ENCODE data around the gene PLEKHS1.
"Not testable (repeated sequence)": the region's sequence is repeated elsewhere in the genome, so short reads cannot be mapped to it uniquely, and the experiment has no call there.

The PLEKHS1 gene

DNA sequence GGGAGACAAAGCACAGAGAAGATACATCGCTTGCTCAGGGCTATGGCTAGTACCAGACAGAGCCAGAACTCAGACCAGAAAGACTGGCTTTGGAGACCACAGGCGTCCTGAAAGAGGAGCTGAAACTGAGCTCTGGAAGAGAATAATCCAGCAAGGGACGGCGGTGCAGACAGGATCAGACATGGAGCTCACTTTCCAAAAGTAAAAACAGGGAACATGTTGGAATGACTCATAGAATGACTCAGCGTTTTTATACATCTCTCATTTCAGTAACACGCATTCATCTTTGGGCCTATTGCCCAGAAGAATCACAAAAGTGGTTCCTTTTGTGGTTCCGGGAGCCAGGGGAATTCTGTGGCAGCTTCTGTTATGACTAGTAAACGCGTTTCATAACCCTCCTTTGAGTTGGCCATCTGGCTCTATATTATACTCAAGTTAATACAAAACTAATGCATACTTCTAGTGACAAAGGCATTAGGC lies 37.2 kb downstream of the PLEKHS1 start:
- DNase-seq (ENCODE audit: extremely low read depth in 1 of 2, low read depth in 1 of 2), result no peak

DNA sequence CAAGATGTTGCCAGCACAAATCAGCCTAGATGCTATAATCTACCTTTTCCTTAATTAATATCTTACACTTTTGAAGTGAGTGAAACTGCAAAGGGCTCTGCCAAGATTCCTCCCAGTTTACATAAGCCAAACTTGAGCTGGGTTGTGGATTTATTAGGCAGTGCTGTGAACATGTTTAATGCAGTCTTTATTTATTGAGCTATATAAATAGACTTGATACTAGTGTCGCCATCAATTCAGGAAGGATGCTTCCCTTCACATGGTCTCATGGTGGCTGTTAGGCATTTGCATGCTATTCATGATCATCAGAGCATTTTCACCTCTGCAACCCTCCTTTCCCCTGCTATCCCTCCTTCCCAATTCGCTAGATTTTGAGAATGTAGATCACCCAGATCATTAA lies 40.2 kb downstream of the PLEKHS1 start:
- DNase-seq (ENCODE audit: extremely low read depth in 1 of 2, low read depth in 1 of 2), result no peak

DNA sequence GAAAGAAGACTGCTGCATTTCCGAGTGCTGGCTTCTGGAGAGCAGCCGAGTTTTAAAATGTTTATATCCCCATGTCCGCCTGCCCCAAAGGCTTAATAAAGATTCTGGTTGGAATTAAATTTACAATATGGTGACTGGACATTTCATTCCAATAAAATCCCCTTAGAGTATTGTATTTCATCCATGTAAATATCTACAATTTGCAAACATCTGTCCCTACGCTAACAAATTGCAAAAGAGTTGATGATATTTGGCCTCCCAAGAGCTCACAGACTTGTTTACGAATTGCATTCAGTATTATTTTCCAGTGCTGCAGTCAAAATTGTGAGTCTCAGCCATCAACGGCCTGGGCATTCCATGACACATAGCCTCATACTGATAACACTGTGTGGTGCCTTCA lies 50.1 kb downstream of the PLEKHS1 start:
- no peak for DNase-seq (ENCODE audit: extremely low read depth in 1 of 2, low read depth in 1 of 2)

DNA sequence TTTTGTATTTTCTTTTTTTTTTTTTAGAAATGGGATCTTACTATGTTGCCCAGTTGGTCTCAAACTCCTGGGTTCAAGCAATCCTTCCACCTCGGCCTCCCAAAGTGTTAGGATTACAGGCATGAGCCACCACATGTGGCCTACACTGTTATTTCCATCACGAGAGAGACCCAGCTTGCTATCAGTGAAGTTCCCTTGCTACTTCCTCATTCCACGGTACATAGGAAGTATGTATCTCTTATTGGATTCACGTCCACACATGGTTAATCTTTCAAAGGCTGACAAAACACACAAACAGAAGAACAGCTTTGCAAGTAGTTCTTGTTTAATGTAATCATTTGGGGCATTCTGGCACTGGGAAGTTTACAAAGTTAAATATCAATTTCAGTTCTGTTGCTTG lies 51.5 kb downstream of the PLEKHS1 start:
- no peak for DNase-seq (ENCODE audit: extremely low read depth in 1 of 2, low read depth in 1 of 2)

DNA sequence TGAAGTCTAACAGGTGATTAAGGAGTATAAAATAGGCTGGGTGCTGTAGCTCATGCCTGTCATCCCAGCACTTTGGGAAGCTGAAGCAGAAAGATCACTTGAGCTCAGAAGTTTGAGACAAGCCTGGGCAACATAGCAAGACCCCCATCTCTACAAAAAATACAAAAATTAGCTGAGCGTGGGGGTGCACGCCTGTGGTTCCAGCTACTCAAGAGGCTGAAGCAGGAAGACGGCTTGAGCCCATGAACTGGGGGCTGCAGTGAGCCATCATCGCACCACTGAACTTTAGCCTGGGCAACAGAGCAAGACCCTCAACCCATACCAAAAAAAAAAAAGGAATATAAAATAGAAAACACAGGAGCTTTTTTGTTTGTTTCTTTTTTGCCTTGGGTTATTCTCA lies 55.0 kb downstream of the PLEKHS1 start:
- no peak for DNase-seq (ENCODE audit: extremely low read depth in 1 of 2, low read depth in 1 of 2)

DNA sequence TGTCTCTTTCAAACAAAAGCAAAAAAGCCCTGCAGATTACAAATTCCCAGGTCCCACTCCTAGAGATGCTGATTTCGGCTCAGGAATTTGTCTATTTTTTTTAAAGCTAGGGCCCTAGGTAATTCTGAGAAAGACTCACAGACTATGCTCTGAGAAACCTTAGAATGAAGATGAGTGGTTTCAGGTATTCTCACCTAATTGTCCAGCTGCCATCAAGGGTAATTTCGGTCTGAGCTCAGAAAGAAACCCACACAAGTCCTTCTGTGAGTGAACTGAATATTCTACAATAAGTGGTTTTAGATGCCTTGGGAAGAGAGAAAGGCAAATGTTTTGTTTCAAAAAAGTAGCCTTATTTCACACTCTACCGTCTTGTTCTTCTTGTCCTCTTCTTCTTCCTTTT lies 56.7 kb downstream of the PLEKHS1 start:
- DNase-seq (ENCODE audit: extremely low read depth in 1 of 2, low read depth in 1 of 2), result no peak

DNA sequence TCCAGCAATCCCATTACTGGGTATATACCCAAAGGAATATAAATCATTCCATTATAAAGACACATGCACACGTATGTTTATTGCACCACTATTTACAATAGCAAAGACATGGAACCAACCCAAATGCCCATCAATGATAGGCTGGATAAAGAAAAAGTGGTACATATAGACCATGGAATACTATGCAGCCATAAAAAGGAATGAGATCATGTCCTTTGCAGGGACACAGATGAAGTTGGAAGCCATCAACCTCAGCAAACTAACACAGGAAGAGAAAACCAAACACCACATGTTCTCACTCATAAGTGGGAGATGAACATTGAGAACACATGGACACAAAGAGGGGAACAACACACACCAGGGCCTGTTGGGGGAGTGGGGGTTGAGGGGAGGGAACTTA lies 63.2 kb downstream of the PLEKHS1 start:
- DNase-seq (ENCODE audit: extremely low read depth in 1 of 2, low read depth in 1 of 2), result not testable (repeated sequence)

DNA sequence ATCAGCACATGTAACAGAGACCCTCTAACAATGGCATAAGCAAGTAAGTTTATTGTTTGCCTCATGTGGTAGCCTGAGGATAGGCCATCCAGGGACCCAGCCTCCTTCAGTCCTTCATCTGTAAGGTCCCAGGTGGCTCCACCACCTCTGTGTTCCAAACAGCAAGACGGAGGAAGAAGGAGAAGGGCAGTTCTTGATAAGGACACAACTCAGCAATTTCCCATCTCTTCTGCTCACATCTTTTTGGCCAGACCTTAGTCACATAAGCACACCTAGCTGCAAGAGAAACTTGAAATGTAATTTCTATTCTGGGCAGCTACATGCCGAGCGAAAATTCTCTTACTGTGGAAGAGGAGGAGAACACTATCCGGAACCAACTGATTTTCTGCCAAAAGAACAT lies 68.5 kb downstream of the PLEKHS1 start:
- no peak for DNase-seq (ENCODE audit: extremely low read depth in 1 of 2, low read depth in 1 of 2)

DNA sequence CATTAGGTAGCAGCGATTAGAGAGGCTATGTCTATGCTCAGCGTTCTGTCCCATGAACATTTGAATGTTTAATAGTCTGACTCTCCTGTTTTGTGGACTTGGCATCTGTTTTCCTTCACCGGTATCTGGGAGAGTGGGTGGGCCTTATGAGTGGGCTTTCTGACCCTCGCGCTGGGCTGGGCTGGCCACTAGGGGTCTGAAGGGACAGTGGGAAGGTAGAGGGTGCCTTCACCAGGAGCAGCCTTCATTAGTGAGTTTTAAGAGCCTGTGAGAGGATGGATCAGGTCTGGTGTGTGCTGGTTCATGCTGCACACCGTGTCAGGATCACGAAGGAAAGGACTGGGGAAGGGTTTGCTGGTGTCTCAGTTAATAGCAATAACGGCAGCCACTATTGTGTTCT lies 69.0 kb downstream of the PLEKHS1 start:
- no peak for DNase-seq (ENCODE audit: extremely low read depth in 1 of 2, low read depth in 1 of 2)

DNA sequence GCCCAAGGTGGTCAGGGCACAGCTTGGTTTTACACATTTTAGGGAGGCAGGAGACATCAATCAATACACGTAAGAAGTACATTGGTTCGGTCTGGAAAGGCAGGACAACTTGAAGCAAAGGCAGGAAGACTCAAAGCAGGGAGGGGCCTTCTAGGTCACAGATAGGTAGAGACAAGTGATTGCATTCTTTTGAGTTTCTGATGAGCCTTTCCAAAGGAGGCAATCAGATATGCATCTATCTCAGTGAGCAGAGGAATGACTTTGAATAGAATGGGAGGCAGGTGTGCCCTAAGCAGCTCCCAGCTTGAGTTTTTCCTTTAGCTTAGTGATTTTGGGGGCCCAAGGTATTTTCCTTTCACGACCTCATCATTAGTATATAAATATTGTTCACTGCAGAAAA lies 69.8 kb downstream of the PLEKHS1 start:
- DNase-seq (ENCODE audit: extremely low read depth in 1 of 2, low read depth in 1 of 2), result not testable (repeated sequence)

DNA sequence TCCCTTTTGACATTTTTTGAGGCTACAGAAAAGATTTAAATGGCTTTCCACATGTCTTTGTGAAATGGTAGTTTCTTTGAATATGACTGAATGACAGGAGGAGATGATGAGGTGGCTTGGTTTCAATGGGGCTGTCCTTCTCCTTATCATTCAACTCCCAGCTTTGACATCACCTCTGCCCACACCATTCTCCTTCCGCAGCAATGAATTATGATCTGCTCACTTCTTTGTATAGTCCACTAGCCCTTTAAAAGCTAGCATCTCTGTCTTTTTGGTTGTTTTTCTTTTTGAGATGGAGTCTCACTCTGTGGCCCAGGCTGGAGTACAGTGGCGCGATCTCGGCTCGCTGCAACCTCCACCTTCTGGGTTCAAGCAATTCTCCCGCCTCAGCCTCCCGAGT lies 70.7 kb downstream of the PLEKHS1 start:
- DNase-seq (ENCODE audit: extremely low read depth in 1 of 2, low read depth in 1 of 2), result no peak

DNA sequence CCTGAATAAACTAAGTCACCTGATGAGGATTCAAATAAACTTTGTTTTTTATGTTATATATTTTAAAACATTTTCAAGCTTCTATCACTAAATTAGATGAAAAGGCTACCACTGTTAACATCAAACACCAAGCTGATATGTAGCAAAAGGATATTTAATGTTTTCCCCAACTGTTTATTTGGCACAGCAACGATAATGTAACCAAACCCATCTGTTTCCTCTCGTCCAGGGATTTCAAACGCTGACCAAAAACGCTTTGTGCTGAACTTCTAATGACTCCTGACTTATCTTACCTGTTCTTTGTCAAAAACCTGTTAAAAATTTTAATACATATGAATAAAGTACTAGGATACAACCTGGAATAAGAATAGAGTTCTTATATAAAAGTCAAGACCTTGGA lies 71.9 kb downstream of the PLEKHS1 start:
- DNase-seq (ENCODE audit: extremely low read depth in 1 of 2, low read depth in 1 of 2), result no peak

DNA sequence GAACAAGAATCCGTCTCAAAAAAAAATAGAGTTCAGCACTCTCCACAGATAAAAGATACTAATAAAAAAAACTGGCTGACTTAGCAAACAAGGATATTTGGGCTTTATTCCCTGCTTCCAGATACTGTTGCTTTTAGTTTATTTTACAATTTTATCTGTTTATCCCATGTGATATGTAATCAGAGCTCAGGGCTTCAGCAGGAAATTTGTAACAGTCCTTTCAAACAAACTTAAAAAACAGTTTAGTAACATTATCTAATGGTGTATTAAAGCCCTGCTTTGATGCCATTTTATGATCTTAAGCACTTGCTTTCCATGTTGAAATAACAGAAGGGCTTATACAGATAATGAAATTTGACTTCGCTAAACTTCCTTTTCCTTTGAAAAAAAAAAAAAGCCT lies 74.3 kb downstream of the PLEKHS1 start:
- no peak for DNase-seq (ENCODE audit: extremely low read depth in 1 of 2, low read depth in 1 of 2)

DNA sequence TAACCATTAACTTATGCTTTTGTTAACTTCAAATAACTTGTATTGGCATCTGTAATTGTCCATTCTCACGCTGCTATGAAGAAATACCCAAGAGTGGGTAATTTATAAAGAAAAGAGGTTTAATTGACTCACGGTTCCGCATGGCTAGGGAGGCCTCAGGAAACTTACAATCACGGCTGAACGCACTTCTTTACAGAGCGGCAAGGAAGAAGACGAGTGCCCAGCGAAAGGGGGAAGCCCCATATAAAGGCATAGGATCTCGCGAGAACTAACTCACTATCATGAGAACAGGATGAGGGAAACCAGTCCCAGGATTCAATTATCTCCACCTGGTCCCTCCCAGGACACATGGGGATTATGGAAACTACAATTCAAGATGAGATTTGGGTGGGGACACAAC lies 77.1 kb downstream of the PLEKHS1 start:
- DNase-seq (ENCODE audit: extremely low read depth in 1 of 2, low read depth in 1 of 2), result not testable (repeated sequence)

All from activated CD8-positive, alpha-beta memory T cell treated with anti-CD3 and anti-CD28 coated beads for 1 hour (primary cell).